ENCODE measurements around the gene CDKN2B. TPM values are rescaled to one million over a fixed set of nuclear protein-coding genes. Genes with fewer than 3 reads are reported as not detected.

The CDKN2B gene
- total RNA-seq, 1 experiment from 2014 or later, result not detected

DNA sequence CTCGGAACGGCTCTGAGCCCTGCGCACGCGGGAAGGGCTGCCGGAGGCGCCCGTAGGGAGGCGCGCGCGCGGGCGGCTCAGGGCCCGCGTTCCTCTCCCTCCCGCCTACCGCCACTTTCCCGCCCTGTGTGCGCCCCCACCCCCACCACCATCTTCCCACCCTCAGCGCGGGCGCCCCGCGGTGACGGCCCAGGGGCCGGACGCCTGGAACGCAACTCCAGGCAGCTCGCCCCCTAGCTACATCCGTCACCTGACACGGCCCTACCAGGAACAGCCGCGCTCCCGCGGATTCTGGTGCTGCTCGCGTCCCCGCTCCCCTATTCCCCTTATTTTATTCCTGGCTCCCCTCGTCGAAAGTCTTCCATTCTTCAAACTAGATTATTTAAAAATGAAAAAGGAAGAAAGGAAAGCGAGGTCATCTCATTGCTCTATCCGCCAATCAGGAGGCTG lies 14.5 kb downstream of the CDKN2B start, which contains the start of gene CDKN2B-AS1:
Gene CDKN2B-AS1 (plus strand): TSS at position 236 of the 450 bp plus-strand sequence.
- no peak for DNase-seq (ENCODE audit: low read depth)

GRCh38 chr9:21993893-21994555 lies 15.1 kb downstream of the CDKN2B start, which contains the start of gene CDKN2A:
Gene CDKN2A, minus strand, starts transcription at chr9:21994392.
- no peak for DNase-seq (ENCODE audit: low read depth)

DNA sequence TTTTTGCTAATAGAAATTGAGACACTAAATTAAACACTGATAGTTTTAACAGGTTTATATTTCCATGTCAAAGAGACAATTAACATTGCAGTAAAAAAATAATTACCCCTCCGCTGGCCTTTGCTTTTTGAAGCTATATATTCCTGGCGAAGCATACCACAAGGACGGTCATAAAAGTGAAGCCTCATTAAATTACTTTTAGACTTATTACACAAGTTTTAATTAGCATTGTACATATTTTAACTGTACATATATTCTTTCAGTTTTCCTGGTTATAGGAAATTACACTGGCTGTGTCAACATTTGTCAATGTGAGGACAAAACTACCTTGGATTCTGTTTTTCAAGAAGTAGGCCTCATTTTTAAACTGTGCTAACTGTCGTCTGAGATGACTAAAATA lies 16.1 kb downstream of the CDKN2B start:
- no peak for DNase-seq (ENCODE audit: low read depth)

DNA sequence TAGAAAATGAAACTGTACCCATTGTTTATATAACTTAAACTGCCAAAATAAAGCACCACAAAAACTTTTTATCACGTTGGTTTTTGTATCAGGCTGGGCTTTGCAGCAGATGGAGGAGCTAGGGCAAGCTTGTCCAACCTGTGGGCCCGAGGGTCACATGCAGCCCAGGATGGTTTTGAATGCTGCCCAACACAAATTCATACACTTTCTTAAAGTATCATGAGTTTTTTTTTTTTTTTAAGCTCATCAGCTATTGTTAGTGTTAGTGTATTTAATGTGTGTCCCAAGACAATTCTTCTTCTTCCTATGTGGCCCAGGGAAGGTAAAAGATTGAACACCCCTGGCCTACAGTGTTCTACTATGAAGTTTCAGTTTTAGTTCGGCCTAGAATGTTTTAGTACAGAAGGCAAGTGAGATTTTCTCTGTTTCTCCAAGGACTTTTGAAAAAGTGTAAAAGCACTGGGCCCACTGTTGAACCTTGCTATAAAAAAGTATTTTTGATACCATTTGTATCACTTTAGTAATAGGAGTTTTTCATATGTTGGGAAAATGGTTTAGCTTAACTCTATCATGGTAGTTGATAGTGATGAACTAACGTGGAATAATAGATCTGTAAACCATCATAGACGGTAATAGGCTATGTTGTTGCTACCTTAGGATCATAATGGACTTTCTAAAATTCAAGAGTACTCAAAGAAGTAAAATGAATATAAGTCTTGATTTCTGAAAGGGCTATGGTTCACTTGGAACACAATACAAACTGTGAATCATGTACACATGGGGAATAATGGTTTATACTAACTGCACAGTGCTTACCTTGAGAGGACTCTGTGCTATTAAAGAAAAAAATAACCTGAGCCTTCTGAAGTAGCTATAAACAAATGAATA lies 17.8 kb downstream of the CDKN2B start:
- no peak for DNase-seq (ENCODE audit: low read depth)

DNA sequence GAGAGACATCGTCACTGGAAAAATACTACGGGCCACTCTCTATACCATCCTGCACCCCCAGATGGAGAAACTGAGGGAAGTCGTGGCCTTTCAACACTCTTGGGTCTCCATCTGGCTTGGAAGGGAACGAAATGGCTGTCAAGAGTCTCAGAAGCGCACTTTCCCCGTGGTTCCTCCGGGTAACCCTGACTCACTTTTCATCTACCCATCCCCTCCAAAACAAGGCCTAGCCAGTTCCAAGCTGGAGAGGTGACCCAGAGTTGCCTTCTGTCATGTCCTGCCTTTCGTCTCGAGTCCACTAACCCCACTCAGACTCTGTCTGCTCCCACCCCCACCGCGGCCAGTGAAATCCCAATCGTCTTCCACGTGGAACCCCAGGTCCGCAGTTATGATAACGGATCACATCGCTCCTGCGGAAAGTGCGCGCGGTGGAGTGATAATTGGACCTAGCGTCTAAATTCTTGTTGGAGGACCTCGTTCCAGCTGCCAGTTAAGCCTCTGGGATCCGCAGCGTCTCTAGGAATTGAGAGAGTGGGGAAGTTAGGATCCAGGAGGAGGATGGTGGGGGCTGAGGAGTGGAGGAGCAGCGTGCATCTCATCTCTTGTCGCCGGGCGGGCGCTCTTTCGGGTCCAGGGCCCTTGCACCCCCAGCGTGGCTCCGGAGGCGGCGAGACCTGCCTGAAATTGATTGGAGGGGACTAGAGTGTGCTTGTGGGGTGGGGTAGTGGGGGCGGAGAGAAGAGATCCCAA lies 19.5 kb downstream of the CDKN2B start:
- DNase-seq (ENCODE audit: low read depth), result no peak

- no peak for DNase-seq (ENCODE audit: low read depth)
Measured at GRCh38 chr9:21988056-21988990, 20.8 kb downstream of the CDKN2B start.

DNA sequence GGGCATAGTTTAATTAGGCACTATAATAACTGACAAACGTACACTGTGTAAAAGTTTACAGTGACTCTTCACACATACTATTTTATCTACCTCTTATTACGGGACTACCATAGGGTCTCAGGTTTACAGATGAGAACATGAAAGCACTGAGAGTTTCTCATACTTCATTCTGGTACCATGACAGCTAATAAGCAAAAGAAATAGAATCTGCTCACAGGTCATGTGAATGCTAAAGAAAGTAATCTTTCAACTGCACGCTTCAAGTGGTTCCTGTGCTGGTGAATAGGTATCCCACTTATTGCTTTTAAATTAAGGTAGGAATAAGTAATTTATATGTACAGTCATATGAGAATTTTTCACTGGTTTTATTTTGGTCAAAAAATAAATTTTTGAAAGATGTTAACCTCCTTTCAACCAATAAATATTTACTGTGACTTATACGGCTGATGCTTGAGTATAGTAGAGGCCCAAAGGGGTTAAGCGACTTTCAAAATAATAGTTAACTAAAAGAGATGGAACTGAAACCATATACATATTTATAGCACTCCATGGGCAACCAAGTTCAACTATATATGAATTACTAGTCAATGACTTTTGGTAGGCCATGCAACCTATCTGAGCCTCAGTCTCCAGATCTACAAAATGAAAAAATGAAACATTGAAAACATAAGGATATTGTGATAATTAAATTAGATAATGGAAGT lies 23.0 kb downstream of the CDKN2B start:
- DNase-seq (ENCODE audit: low read depth), result no peak

DNA sequence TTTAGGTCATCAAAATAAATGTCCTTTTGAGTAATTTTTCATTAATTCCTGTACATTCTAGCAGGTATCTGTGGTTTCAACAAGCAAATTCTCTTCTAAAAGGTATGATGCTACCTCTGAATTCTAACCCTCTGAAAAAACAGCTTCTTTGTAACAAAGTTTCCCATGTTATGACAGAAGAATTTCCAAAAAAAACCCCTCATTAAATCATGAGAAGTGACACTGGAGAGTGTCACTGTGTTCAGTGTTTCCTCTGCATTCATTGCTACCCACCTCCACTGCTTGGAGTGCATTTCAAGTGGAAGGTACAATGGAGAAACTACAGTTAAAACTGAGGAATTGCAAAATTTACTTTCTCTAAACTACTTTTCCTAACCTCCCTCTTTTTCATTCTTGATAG lies 25.0 kb downstream of the CDKN2B start:
- no peak for DNase-seq (ENCODE audit: low read depth)

DNA sequence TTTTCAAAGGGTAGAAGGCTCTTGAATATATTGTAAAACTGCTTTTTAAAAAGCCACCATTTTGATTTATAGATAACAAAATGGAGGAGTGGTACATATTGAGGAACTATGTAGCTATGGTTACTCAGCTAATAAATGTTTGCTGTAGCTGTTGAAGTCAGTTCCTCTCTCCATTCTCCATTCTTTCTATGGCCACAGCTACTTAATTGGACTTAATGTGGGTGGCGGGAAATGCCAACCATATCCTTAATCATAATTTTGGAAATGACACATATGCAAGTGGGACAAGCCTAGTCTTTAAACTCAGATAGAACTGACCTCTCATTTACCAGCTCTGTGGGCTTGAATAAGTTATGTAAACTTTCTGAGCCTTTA lies 25.6 kb downstream of the CDKN2B start:
- DNase-seq (ENCODE audit: low read depth), result no peak

DNA sequence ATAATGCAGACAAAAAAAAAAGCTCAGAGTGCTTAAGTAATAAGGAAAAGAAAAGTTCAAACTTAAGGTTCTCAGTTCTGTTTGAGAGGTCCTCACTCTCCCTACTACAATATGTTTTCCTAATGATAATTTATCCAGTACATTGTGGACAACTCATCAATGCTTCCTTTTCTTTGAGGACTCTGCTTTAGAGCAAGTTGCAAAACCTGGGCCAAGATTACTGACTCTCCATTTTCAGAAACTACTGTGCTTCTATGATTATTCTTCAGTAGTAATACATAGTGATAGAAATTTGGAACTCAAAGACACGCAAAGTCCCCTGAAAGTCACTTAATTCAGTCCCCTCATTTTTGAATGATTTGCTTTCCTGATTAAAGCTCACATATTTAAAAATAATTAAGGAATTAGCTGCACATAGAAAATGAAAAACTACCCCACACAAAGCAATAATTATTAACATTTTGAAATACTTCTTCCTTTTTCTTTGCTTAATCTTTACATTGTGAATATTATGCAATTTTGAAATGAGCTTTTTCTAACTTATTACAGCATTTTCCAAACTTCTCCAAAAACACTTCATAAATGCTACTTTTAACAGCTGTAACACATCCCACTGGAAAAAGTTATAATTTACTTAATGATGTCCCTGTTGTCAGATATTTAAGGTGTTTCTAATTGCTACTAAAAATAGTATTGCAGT lies 26.1 kb downstream of the CDKN2B start:
- DNase-seq (ENCODE audit: low read depth), result no peak

DNA sequence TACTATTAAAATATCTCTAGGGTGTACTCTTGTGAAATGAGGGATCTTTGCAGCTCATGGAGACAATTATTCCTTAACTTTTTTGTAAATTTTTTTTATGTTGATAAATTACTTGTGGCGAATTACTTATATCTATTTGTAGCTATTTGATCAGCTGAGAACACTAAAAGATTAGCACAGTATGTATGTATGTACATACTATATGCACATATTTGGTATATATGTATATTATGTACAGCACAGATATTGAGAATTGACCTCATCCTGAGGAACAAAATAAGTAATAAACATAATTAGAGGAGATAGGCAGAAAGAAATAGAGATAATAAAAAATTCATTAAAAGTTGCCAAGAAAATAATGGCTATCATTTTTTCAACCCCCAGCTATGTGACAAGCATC lies 26.7 kb downstream of the CDKN2B start:
- DNase-seq (ENCODE audit: low read depth), result no peak

- DNase-seq (ENCODE audit: low read depth), result no peak
Measured at GRCh38 chr9:21976334-21976875, 32.7 kb downstream of the CDKN2B start.

GRCh38 chr9:21974722-21975409 lies 34.2 kb downstream of the CDKN2B start:
- no peak for DNase-seq (ENCODE audit: low read depth)

DNA sequence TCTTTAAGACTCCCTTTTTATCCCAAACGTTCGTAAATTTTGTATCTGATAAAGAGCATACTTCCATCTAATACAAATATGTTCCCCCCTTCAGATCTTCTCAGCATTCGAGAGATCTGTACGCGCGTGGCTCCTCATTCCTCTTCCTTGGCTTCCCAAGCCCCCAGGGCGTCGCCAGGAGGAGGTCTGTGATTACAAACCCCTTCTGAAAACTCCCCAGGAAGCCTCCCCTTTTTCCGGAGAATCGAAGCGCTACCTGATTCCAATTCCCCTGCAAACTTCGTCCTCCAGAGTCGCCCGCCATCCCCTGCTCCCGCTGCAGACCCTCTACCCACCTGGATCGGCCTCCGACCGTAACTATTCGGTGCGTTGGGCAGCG lies 34.8 kb downstream of the CDKN2B start:
- DNase-seq (ENCODE audit: low read depth), result no peak

DNA sequence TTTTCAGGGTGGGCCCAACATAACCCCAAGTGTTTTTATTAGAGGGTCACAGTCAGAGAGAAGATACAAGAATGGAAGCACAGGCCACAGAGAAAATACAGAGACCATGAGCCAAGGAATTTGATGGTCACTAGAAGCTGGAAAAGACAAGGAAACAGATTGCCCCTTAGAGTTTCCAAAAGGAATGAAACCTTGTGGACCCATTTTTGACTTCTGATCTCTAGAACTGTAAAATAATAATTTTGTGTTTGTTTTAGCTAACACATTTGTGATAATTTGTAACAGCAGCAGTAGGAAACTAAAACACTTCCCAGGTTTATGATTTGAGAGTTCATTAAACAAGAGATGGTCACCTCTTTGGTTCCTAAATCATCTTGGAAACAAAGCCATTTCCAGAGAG lies 36.7 kb downstream of the CDKN2B start:
- no peak for DNase-seq (ENCODE audit: low read depth)

DNA sequence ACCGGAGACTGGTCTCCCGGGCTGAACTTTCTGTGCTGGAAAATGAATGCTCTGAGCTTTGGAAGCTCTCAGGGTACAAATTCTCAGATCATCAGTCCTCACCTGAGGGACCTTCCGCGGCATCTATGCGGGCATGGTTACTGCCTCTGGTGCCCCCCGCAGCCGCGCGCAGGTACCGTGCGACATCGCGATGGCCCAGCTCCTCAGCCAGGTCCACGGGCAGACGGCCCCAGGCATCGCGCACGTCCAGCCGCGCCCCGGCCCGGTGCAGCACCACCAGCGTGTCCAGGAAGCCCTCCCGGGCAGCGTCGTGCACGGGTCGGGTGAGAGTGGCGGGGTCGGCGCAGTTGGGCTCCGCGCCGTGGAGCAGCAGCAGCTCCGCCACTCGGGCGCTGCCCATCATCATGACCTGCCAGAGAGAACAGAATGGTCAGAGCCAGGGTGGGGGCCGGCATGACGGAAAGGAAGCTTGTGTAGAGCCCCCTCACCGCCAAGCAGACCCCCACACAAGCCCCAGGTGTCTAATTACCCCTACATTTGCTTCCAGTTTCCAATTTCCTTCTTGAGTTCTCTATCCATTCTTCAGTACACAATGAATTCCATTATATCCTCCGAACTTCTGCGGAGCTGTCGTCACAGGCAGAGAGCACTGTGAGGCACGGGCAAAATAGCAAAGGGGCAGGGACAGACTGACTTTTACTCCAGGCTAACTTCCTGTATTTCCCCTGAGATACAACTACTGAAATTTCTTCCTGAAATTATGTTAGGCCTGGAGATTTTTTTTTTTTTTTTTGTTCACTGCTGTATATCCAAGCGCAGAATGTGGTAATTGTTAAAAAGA lies 38.1 kb downstream of the CDKN2B start:
- DNase-seq (ENCODE audit: low read depth), result no peak

- no peak for DNase-seq (ENCODE audit: low read depth)
Measured at GRCh38 chr9:21969951-21970799, 38.9 kb downstream of the CDKN2B start.
